H1 (cell line): ENCODE results near the gene PPM1G. TPM values are rescaled to one million over a fixed set of nuclear protein-coding genes. Genes with fewer than 3 reads are reported as not detected.

Experiments
- CTCF ChIA-PET: fragments of 300-600 bp; sonication (Branson Sonifier 250); formaldehyde crosslinking; loops from one replicate; lab custom pipeline; 2021; ENCODE audit not compliant: partially characterized antibody; lab: Charles Lee
- POLR2A ChIA-PET: fragments of 300-600 bp; sonication (Branson Sonifier 250); formaldehyde crosslinking; loops from one replicate; lab custom pipeline; 2021; ENCODE audit warnings: inconsistent platforms; ENCODE audit not compliant: partially characterized antibody; lab: Charles Lee
- DNase-seq, 2 experiments: peaks; one replicate each; pipeline versions ENCODE4 v3.0.0 to v3.0.0-alpha.2; 2010 to 2022; ENCODE audit warnings: low spot score in 2 of 2, low read depth in 1 of 2, mixed read lengths in 1 of 2
- FAIRE-seq: peaks from 2 replicates; lab custom pipeline; 2011; peaks lifted over from hg19 to GRCh38; lab: Jason Lieb, UNC
- H2AFZ ChIP-seq: 2 replicates; pipeline ENCODE4 v1.8.1; 2012; ENCODE audit warnings: low read length, inconsistent platforms
- H2AK5ac ChIP-seq: 2 replicates; pipeline ENCODE4 v1.6.1; 2013; ENCODE audit warnings: low read depth, low read length
- H2BK120ac ChIP-seq: replicated peaks from 2 replicates; pipeline ENCODE3; 2013; ENCODE audit warnings: low read depth, low read length, inconsistent platforms
- H2BK12ac ChIP-seq: 2 replicates; pipeline ENCODE4 v1.6.1; 2013; ENCODE audit warnings: low read depth, low read length
- H2BK15ac ChIP-seq: 2 replicates; pipeline ENCODE4 v1.6.1; 2013; ENCODE audit warnings: low read length
- H2BK20ac ChIP-seq: 2 replicates; pipeline ENCODE4 v1.6.1; 2013; ENCODE audit warnings: low read length
- H2BK5ac ChIP-seq: 2 replicates; pipeline ENCODE4 v1.6.1; 2013; ENCODE audit warnings: low read depth, low read length
- H3K14ac ChIP-seq: 2 replicates; pipeline ENCODE4 v1.6.1; 2013; ENCODE audit warnings: inconsistent platforms; ENCODE audit not compliant: insufficient read length
- H3K18ac ChIP-seq: 2 replicates; pipeline ENCODE4 v1.6.1; 2013; ENCODE audit warnings: low read length; ENCODE audit errors: extremely low read depth
- H3K23ac ChIP-seq: 2 replicates; pipeline ENCODE4 v1.6.1; 2013; ENCODE audit warnings: inconsistent platforms; ENCODE audit not compliant: insufficient read length
- H3K23me2 ChIP-seq: 2 replicates; pipeline ENCODE4 v1.6.1; 2013; ENCODE audit warnings: low read depth, low read length
- H3K27ac ChIP-seq: 2 replicates; pipeline ENCODE4 v1.6.1; 2011; ENCODE audit warnings: low read depth, low read length, inconsistent platforms
- H3K27me3 ChIP-seq, 4 experiments: replicated peaks in 1 of 4; 1 replicate in 1 of 4; 2 replicates in 3 of 4; pipeline versions ENCODE4 v1.6.1 to v1.8.1; 2011 to 2013; ENCODE audit warnings: low read length in 3 of 4, mild to moderate bottlenecking in 3 of 4, inconsistent platforms in 2 of 4, mixed read lengths in 2 of 4, moderate library complexity in 1 of 4; ENCODE audit not compliant: control insufficient read depth in 3 of 4, insufficient read depth in 3 of 4; ENCODE audit errors: extremely low read depth in 1 of 4
- H3K36me3 ChIP-seq, 4 experiments: 2 replicates each; pipeline versions ENCODE4 v1.6.1 to v1.8.1; 2011 to 2013; ENCODE audit warnings: mild to moderate bottlenecking in 4 of 4, low read length in 3 of 4, moderate library complexity in 2 of 4, control low read depth in 1 of 4, inconsistent platforms in 1 of 4; ENCODE audit not compliant: insufficient read depth in 4 of 4, control insufficient read depth in 2 of 4
- H3K4ac ChIP-seq: replicated peaks from 2 replicates; pipeline ENCODE3; 2013; ENCODE audit warnings: low read length, low read depth, mixed read lengths, inconsistent platforms; ENCODE audit not compliant: insufficient read length
- H3K4me1 ChIP-seq, 4 experiments: replicated peaks in 1 of 4; 1 replicate in 1 of 4; 2 replicates in 3 of 4; pipeline versions ENCODE4 v1.6.1 to v1.8.1; 2011 to 2013; ENCODE audit warnings: low read length in 3 of 4, inconsistent platforms in 2 of 4, mixed read lengths in 1 of 4; ENCODE audit not compliant: insufficient read depth in 4 of 4, control insufficient read depth in 3 of 4
- H3K4me2 ChIP-seq, 2 experiments: 2 replicates each; pipeline versions ENCODE4 v1.6.1 to v1.8.1; 2011 to 2013; ENCODE audit warnings: low read depth in 2 of 2, low read length in 2 of 2, control low read depth in 1 of 2, inconsistent platforms in 1 of 2, mild to moderate bottlenecking in 1 of 2; ENCODE audit not compliant: insufficient read depth in 1 of 2
- H3K4me3 ChIP-seq, 4 experiments: fragments of 200-600, 300-600 bp in 1 of 4; sonication (generic), shearing (Covaris generic), sonication (Bioruptor Twin) in 1 of 4; 2 replicates each; pipeline versions ENCODE4 v1.5.1 to v1.8.1; 2011 to 2016; ENCODE audit warnings: low read length in 4 of 4, low read depth in 3 of 4, control low read depth in 2 of 4, inconsistent platforms in 2 of 4, mild to moderate bottlenecking in 2 of 4, mixed read lengths in 1 of 4, moderate library complexity in 1 of 4; ENCODE audit not compliant: insufficient read depth in 2 of 4; ENCODE audit errors: extremely low read depth in 1 of 4
- H3K56ac ChIP-seq: replicated peaks from 2 replicates; pipeline ENCODE3; 2013; ENCODE audit warnings: low read depth, mild to moderate bottlenecking, mixed read lengths, low read length, inconsistent platforms; ENCODE audit not compliant: insufficient read length
- H3K79me1 ChIP-seq: 2 replicates; pipeline ENCODE4 v1.6.1; 2013; ENCODE audit warnings: low read depth, low read length, control low read depth
- H3K79me2 ChIP-seq, 2 experiments: 2 replicates each; pipeline versions ENCODE4 v1.6.1 to v1.8.1; 2012 to 2013; ENCODE audit warnings: low read length in 2 of 2, mild to moderate bottlenecking in 2 of 2, inconsistent platforms in 1 of 2; ENCODE audit not compliant: insufficient read depth in 2 of 2, control insufficient read depth in 1 of 2
- H3K9ac ChIP-seq, 4 experiments: replicated peaks in 1 of 4; 1 replicate in 1 of 4; 2 replicates in 3 of 4; pipeline versions ENCODE4 v1.6.1 to v1.8.1; 2011 to 2013; ENCODE audit warnings: low read depth in 3 of 4, low read length in 3 of 4, control low read depth in 2 of 4, mild to moderate bottlenecking in 2 of 4, moderate library complexity in 2 of 4, inconsistent platforms in 1 of 4; ENCODE audit errors: extremely low read depth in 1 of 4
- H3K9me3 ChIP-seq, 2 experiments: 2 replicates each; pipeline versions ENCODE4 v1.6.1 to v1.8.1; 2012 to 2013; ENCODE audit warnings: mild to moderate bottlenecking in 2 of 2, moderate library complexity in 2 of 2, control low read depth in 1 of 2, inconsistent platforms in 1 of 2, low read depth in 1 of 2, low read length in 1 of 2, mixed read lengths in 1 of 2; ENCODE audit not compliant: insufficient read depth in 2 of 2
- H4K20me1 ChIP-seq, 2 experiments: replicated peaks in 1 of 2; 2 replicates each; pipeline versions ENCODE3 to v1.8.1; 2011 to 2013; ENCODE audit warnings: inconsistent platforms in 2 of 2, low read length in 2 of 2, mild to moderate bottlenecking in 1 of 2; ENCODE audit not compliant: insufficient read depth in 2 of 2, control insufficient read depth in 1 of 2
- H4K5ac ChIP-seq: 2 replicates; pipeline ENCODE4 v1.6.1; 2013; ENCODE audit warnings: low read length, low read depth, mixed read lengths, inconsistent platforms; ENCODE audit not compliant: insufficient read length
- H4K8ac ChIP-seq: 2 replicates; pipeline ENCODE4 v1.8.0; 2013; ENCODE audit warnings: mild to moderate bottlenecking, moderate library complexity, low read length, inconsistent platforms; ENCODE audit not compliant: insufficient read depth; ENCODE audit errors: extremely low read depth
- H4K91ac ChIP-seq: replicated peaks from 2 replicates; pipeline ENCODE3; 2013; ENCODE audit warnings: low read length, mixed read lengths, inconsistent platforms; ENCODE audit not compliant: insufficient read length
- ASH2L ChIP-seq: fragments of 200-600, 300-600 bp; sonication (generic); IDR thresholded peaks from one replicate; pipeline ENCODE4 v1.7.1; 2017; ENCODE audit warnings: low read length
- CBX5 ChIP-seq: fragments of 300-800, 300-1000 bp; sonication (generic); IDR thresholded peaks from 2 replicates; pipeline ENCODE4 v1.7.1; 2016; ENCODE audit warnings: antibody characterized with exemption, low read length, low read depth
- HDAC6 ChIP-seq: IDR thresholded peaks from one replicate; pipeline ENCODE4 v1.7.1; 2012; ENCODE audit warnings: low read depth, mild to moderate bottlenecking, inconsistent platforms, low read length, moderate library complexity
- JUN ChIP-seq: IDR thresholded peaks from 2 replicates; pipeline ENCODE4 v1.6.1; 2011; ENCODE audit warnings: low read depth, mild to moderate bottlenecking, improper control_type of control experiment, low read length
- KDM4A ChIP-seq: IDR thresholded peaks from one replicate; pipeline ENCODE4 v1.7.1; 2012; ENCODE audit warnings: low read depth, mild to moderate bottlenecking, moderate library complexity, low read length, inconsistent platforms; ENCODE audit not compliant: severe bottlenecking
- MAFK ChIP-seq: IDR thresholded peaks from 2 replicates; pipeline ENCODE4 v1.6.1; 2012; ENCODE audit warnings: low read depth, mild to moderate bottlenecking, improper control_type of control experiment, low read length
- RAD21 ChIP-seq, 2 experiments: IDR thresholded peaks in 1 of 2; conservative IDR thresholded peaks in 1 of 2; 2 replicates each; pipeline ENCODE4 v1.6.1; 2011; ENCODE audit warnings: low read depth in 2 of 2, low read length in 2 of 2, improper control_type of control experiment in 1 of 2, inconsistent platforms in 1 of 2, mild to moderate bottlenecking in 1 of 2, moderate library complexity in 1 of 2
- RBBP5 ChIP-seq: IDR thresholded peaks from 2 replicates; pipeline ENCODE4 v1.7.1; 2012; ENCODE audit warnings: low read depth, mild to moderate bottlenecking, inconsistent platforms, low read length, moderate library complexity, borderline replicate concordance
- SAP30 ChIP-seq: fragments of 300-600 bp; sonication (generic); IDR thresholded peaks from 2 replicates; pipeline ENCODE4 v1.7.1; 2012; ENCODE audit warnings: low read length, moderate library complexity, mild to moderate bottlenecking, inconsistent platforms; ENCODE audit not compliant: insufficient read depth, insufficient replicate concordance
- TAF1 ChIP-seq: IDR thresholded peaks from 2 replicates; pipeline ENCODE4 v1.6.1; 2011; ENCODE audit warnings: mild to moderate bottlenecking, low read depth, low read length
- TAF7 ChIP-seq: optimal IDR thresholded peaks from 2 replicates; pipeline ENCODE3; 2011; ENCODE audit warnings: low read depth, mild to moderate bottlenecking, inconsistent platforms, low read length, moderate library complexity, borderline replicate concordance
- YY1 ChIP-seq: IDR thresholded peaks from 2 replicates; pipeline ENCODE4 v1.6.1; 2011; ENCODE audit warnings: low read depth, mild to moderate bottlenecking, low read length
- WGBS, 2 experiments: shearing (Covaris generic) in 1 of 2; methylation state at CpG; one replicate each; pipeline versions ENCODE4 v1.1.6 to v1.1.7; 2013 to 2015; ENCODE audit warnings: low lambda C conversion rate in 2 of 2, mixed read lengths in 2 of 2, inconsistent platforms in 1 of 2, low coverage in 1 of 2, missing lambda C conversion rate in 1 of 2; ENCODE audit not compliant: insufficient replicate concordance in 2 of 2, insufficient coverage in 1 of 2, insufficient read length in 1 of 2; ENCODE audit errors: extremely low coverage in 1 of 2, missing lambda C conversion rate in 1 of 2; 5-methylcytosine and 5-hydroxymethylcytosine counted together
- polyA plus RNA-seq, 7 experiments: library from polyadenylated mRNA; depleted of rRNA in 3 of 7; stranded (reverse) in 5 of 7; unstranded in 2 of 7; fragments of >200 nt in 5 of 7; fragments of 200-250 nt in 2 of 7; gene quantifications; 1 replicate in 5 of 7; 2 replicates in 1 of 7; 4 replicates in 1 of 7; pipeline versions ENCODE4 v1.2.1 to v1.2.3, GENCODE V29; 2011 to 2013; ENCODE audit warnings: missing spikeins in 2 of 7, mixed read lengths in 2 of 7
- total RNA-seq: library from RNA; stranded (reverse); fragmentation: NEBNext Ultra II Directional; extraction: Animal tissue kit (Norgen Biotek cat#: 25700); gene quantifications from 2 replicates; pipeline ENCODE4 v1.2.1, GENCODE V29; 2021

The PPM1G gene
- total and polyA plus RNA-seq, 2 of the 8 experiments (the other 6 are each of a cell fraction or from before 2014, with no cell fraction given), result 73.3 to 203 TPM

- Histone ChIP-seq H3K23ac (no peak overlapping the region), H3K9ac (no peak overlapping the region), H4K91ac (no peak overlapping the region), H3K18ac (no peak overlapping the region), H4K5ac (no peak overlapping the region), H2BK15ac (no peak overlapping the region), H2AK5ac (no peak overlapping the region), H3K56ac (no peak overlapping the region), H3K4me1 (no peaks in the 10 kb centered on the region), H2AFZ (no peak overlapping the region), H3K23me2 (no peaks in the 10 kb centered on the region; the same call in 1 of the 2 replicates), H2BK12ac (no peak overlapping the region), H3K27ac (no peak overlapping the region), H2BK5ac (no peak overlapping the region), H3K9me3 (no peaks in the 10 kb centered on the region), H3K4me3 (no peak overlapping the region), H2BK20ac (no peak overlapping the region), H3K79me1 (no peaks in the 10 kb centered on the region), H3K14ac (no peak overlapping the region), H2BK120ac (no peak overlapping the region), H3K79me2 (no peaks in the 10 kb centered on the region), H3K4ac (no peak overlapping the region), H4K8ac (no peak overlapping the region), H4K20me1 (no peaks in the 10 kb centered on the region), H3K27me3 (no peaks in the 10 kb centered on the region), H3K4me2 (no peak overlapping the region), H3K36me3 (no peaks in the 10 kb centered on the region)
- ChIA-PET POLR2A (interaction anchor here (1.1 kb wide), 1 partner anchor 12 kb away, joined by 4 read pairs; the partner anchor contains the start of gene NRBP1), CTCF (no interaction called here)
- DNase-seq (no peak), FAIRE-seq (no peak)
- 95% methylated on average over 6 of the region's 6 CpGs; no CpG with 5 or more reads in 1 of the 2 experiments for WGBS, 2 experiments
- TF ChIP-seq YY1 (no peak), KDM4A (no peak), ASH2L (no peak), SAP30 (no peak), JUN (no peak), RAD21 (IDR thresholded peaks at IDR 0.05 in 1 of 2, conservative IDR thresholded peaks at IDR 0.05 in 1 of 2; ENCODE audit: low read depth in 2 of 2, low read length in 2 of 2) (no peak), MAFK (no peak), HDAC6 (no peak), CBX5 (no peak), RBBP5 (no peak), TAF1 (no peak), TAF7 (no peak)
These were observed 6.8 kb upstream of the PPM1G start for GRCh38 chr2:27416151-27416550.
